Transverse colon (tissue), 4 donors: Measurements from ENCODE around the gene ZNF286A.

Experiments
- CTCF ChIP-seq, 5 experiments: fragments of 200-600 bp in 3 of 5; fragments of 450-650 bp in 2 of 5; sonication (generic) in 3 of 5; IDR thresholded peaks; 1 replicate in 2 of 5; 2 replicates in 3 of 5; pipeline ENCODE4 v1.5.1; 2016 to 2017; ENCODE audit warnings: antibody characterized with exemption in 5 of 5, inconsistent platforms in 3 of 5, mild to moderate bottlenecking in 2 of 5, moderate library complexity in 1 of 5
- POLR2A ChIP-seq: fragments of 450-650 bp; IDR thresholded peaks from one replicate; pipeline ENCODE4 v1.6.1; 2016; ENCODE audit warnings: antibody characterized with exemption, mild to moderate bottlenecking, moderate library complexity
- POLR2AphosphoS5 ChIP-seq, 3 donors: sonication (generic); formaldehyde crosslinking; IDR thresholded peaks; one replicate each; pipeline ENCODE4 v1.6.1; 2016; ENCODE audit warnings: antibody characterized with exemption in 3 of 3

GRCh38 chr17:15651583-15652110, 47.9 kb upstream of the ZNF286A start:
- TF ChIP-seq CTCF (IDR thresholded peaks at IDR 0.05) (no peak), POLR2AphosphoS5 (IDR thresholded peaks at IDR 0.05) (peak; percentile 82 to 86 (median 83)), POLR2A (peak; percentile 78)
